MM.1S (cell line): ENCODE data around the gene POC1A.

ENCODE experiments used
- DNase-seq: peaks from one replicate; pipeline ENCODE4 v3.0.0-alpha.2; 2015
- H2AFZ ChIP-seq: fragments of 300-600 bp; sonication (generic); 2 replicates; pipeline ENCODE4 v1.6.0; 2016; ENCODE audit warnings: antibody characterized with exemption, low read length
- H3F3A ChIP-seq: fragments of 300-600 bp; sonication (generic); 2 replicates; pipeline ENCODE4 v1.6.1; 2016; ENCODE audit warnings: mild to moderate bottlenecking, antibody characterized with exemption, low read length, moderate library complexity, mixed read lengths; ENCODE audit not compliant: insufficient read depth
- H3K27ac ChIP-seq: fragments of 300-600 bp; sonication (generic); 2 replicates; pipeline ENCODE4 v1.5.1; 2016; ENCODE audit warnings: mild to moderate bottlenecking, low read length
- H3K27me3 ChIP-seq: fragments of 300-600 bp; sonication (generic); replicated peaks from 2 replicates; pipeline ENCODE4 v1.6.0; 2016; ENCODE audit warnings: low read length; ENCODE audit not compliant: insufficient read depth
- H3K36me3 ChIP-seq: fragments of 300-600 bp; sonication (generic); replicated peaks from 2 replicates; pipeline ENCODE4 v1.6.1; 2016; ENCODE audit warnings: mild to moderate bottlenecking, low read length, mixed read lengths; ENCODE audit not compliant: insufficient read depth
- H3K4me1 ChIP-seq: fragments of 300-600 bp; sonication (generic); 2 replicates; pipeline ENCODE4 v1.6.1; 2016; ENCODE audit warnings: low read length, mixed read lengths
- H3K4me2 ChIP-seq: fragments of 300-600 bp; sonication (generic); 2 replicates; pipeline ENCODE4 v1.6.0; 2016; ENCODE audit warnings: low read depth, low read length
- H3K4me3 ChIP-seq: fragments of 300-600 bp; sonication (generic); 2 replicates; pipeline ENCODE4 v1.5.1; 2016; ENCODE audit warnings: low read length, mixed read lengths
- H3K79me2 ChIP-seq: fragments of 300-600 bp; sonication (generic); 2 replicates; pipeline ENCODE4 v1.6.1; 2016; ENCODE audit warnings: mixed run types, low read length, mixed read lengths
- H3K9ac ChIP-seq: fragments of 300-600 bp; sonication (generic); 2 replicates; pipeline ENCODE4 v1.6.1; 2016; ENCODE audit warnings: low read length, mixed read lengths
- H3K9me2 ChIP-seq: fragments of 300-600 bp; sonication (generic); replicated peaks from 2 replicates; pipeline ENCODE4 v1.6.1; 2016; ENCODE audit warnings: mild to moderate bottlenecking, low read length, mixed read lengths; ENCODE audit not compliant: insufficient read depth
- H3K9me3 ChIP-seq: fragments of 300-600 bp; sonication (generic); replicated peaks from 2 replicates; pipeline ENCODE4 v1.6.1; 2016; ENCODE audit warnings: mild to moderate bottlenecking, low read length, mixed read lengths; ENCODE audit not compliant: insufficient read depth
- H4K20me1 ChIP-seq: fragments of 300-600 bp; sonication (generic); 2 replicates; pipeline ENCODE4 v1.6.1; 2016; ENCODE audit warnings: mild to moderate bottlenecking, low read length, moderate library complexity, mixed read lengths; ENCODE audit not compliant: insufficient read depth
- EZH2 ChIP-seq: fragments of 300-600 bp; sonication (generic); optimal IDR thresholded peaks from 2 replicates; pipeline ENCODE3; 2017; ENCODE audit warnings: low read depth, mild to moderate bottlenecking, antibody characterized with exemption, low read length, mixed read lengths
- EZH2phosphoT487 ChIP-seq: fragments of 300-600 bp; sonication (generic); IDR thresholded peaks from 2 replicates; pipeline ENCODE4 v1.6.1; 2018; ENCODE audit warnings: antibody characterized with exemption, low read length
- TF ChIP-seq, protein P1 (sequence below): fragments of 300-600 bp; sonication (generic); IDR thresholded peaks from 2 replicates; pipeline ENCODE4 v1.5.1; 2016; ENCODE audit warnings: antibody characterized with exemption, low read length, mixed read lengths

The POC1A gene

DNA sequence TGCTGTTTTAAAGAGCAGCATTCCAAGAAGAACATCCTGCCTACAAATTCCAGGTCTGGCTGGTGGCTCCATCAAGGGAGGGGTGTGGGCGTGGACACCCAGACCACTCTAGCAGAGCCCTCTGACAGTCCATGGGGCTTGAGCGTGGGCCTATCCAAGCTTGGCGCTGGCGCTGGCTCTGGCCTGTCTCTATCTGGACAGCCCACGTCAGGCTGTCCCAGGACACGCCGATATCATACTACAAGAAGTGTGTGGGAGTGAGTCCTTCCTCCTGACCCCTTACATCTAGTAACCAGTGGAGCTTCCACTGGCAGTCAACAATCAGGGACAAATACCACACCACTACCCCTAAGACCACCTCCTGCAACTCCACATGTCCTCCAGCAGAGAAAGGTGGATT is 80.7 kb downstream of the POC1A start:
- Histone ChIP-seq H3K4me3 (no peak overlapping the region), H3K4me2 (no peak overlapping the region), H3F3A (no peaks in the 10 kb centered on the region), H3K79me2 (no peaks in the 10 kb centered on the region), H3K9me2 (no peaks in the 10 kb centered on the region), H3K9ac (no peak overlapping the region), H3K27ac (no peak overlapping the region), H3K9me3 (no peaks in the 10 kb centered on the region), H3K4me1 (no peaks in the 10 kb centered on the region), H3K36me3 (no peaks in the 10 kb centered on the region), H3K27me3 (no peaks in the 10 kb centered on the region), H4K20me1 (no peaks in the 10 kb centered on the region), H2AFZ (no peak overlapping the region)
- no peak for DNase-seq
- no peak for TF ChIP-seq EZH2phosphoT487
- TF ChIP-seq, protein P1, sequence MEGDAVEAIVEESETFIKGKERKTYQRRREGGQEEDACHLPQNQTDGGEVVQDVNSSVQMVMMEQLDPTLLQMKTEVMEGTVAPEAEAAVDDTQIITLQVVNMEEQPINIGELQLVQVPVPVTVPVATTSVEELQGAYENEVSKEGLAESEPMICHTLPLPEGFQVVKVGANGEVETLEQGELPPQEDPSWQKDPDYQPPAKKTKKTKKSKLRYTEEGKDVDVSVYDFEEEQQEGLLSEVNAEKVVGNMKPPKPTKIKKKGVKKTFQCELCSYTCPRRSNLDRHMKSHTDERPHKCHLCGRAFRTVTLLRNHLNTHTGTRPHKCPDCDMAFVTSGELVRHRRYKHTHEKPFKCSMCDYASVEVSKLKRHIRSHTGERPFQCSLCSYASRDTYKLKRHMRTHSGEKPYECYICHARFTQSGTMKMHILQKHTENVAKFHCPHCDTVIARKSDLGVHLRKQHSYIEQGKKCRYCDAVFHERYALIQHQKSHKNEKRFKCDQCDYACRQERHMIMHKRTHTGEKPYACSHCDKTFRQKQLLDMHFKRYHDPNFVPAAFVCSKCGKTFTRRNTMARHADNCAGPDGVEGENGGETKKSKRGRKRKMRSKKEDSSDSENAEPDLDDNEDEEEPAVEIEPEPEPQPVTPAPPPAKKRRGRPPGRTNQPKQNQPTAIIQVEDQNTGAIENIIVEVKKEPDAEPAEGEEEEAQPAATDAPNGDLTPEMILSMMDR, result no peak
- no peak for TF ChIP-seq EZH2

DNA sequence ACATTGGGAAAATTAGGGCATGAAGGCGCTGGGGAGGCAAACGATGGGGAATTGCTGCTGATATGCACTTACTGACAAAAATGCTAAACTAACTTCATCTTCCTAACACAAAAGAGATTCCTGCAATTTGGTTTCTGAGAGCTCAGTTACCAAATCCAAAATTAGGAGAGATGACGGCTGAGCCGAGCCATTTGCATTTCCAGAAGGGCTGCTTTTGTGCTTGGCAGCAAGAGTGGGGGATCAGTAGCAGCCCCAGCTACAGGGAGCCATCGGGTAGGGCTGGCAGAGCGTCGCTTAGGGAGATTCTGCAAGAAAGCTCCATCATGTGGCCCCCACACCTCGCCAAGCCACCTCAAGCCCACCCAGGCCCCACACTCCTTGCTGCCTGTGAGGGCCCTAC is 81.8 kb downstream of the POC1A start:
- Histone ChIP-seq H3K4me3 (no peak overlapping the region), H3F3A (no peaks in the 10 kb centered on the region), H3K4me2 (no peak overlapping the region), H3K9me2 (no peaks in the 10 kb centered on the region), H3K79me2 (no peaks in the 10 kb centered on the region), H3K27me3 (no peaks in the 10 kb centered on the region), H3K4me1 (no peaks in the 10 kb centered on the region), H3K36me3 (no peaks in the 10 kb centered on the region), H3K9me3 (no peaks in the 10 kb centered on the region), H3K27ac (no peak overlapping the region), H2AFZ (no peak overlapping the region), H4K20me1 (no peaks in the 10 kb centered on the region), H3K9ac (no peak overlapping the region)
- TF ChIP-seq EZH2phosphoT487 (no peak), EZH2 (no peak)
- TF ChIP-seq, protein P1, result no peak
- no peak for DNase-seq

DNA sequence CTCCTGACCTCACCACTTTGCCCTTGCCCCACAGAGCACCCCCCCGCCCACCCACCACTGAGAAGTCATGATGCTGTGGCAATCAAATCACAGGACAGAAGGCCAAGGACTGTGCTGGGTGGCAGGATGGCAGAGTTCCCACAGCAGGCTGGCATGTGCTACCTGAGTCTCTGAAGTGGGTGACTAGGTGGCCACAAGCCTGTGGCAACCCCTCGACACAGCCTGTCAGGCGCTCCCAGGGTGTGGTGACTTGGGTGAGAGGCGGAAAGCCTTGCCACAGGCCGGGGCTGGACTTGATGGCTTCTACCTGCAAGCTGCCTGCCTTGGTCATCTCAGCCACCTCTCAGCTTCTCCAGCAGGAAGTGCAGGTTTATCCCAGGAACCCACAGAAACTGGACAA is 82.2 kb downstream of the POC1A start:
- Histone ChIP-seq H3K4me2 (no peak overlapping the region), H3F3A (no peaks in the 10 kb centered on the region), H3K27me3 (no peaks in the 10 kb centered on the region), H2AFZ (no peak overlapping the region), H4K20me1 (no peaks in the 10 kb centered on the region), H3K36me3 (no peaks in the 10 kb centered on the region), H3K9me3 (no peaks in the 10 kb centered on the region), H3K27ac (no peak overlapping the region), H3K79me2 (no peaks in the 10 kb centered on the region), H3K9ac (no peak overlapping the region), H3K4me1 (no peaks in the 10 kb centered on the region), H3K9me2 (no peaks in the 10 kb centered on the region), H3K4me3 (no peak overlapping the region)
- TF ChIP-seq EZH2, result no peak
- TF ChIP-seq, protein P1, result no peak
- TF ChIP-seq EZH2phosphoT487, result no peak
- no peak for DNase-seq
